HG03565 (cell line): Measurements from ENCODE around the gene NHEJ1.

Experiments
- ATAC-seq: cut with Tn5 transposase; IDR thresholded peaks from one replicate; pipeline ENCODE4 v1.9.1; 2021; ENCODE audit warnings: mild to moderate bottlenecking, moderate library complexity; ENCODE audit not compliant: unreplicated experiment

The NHEJ1 gene

DNA sequence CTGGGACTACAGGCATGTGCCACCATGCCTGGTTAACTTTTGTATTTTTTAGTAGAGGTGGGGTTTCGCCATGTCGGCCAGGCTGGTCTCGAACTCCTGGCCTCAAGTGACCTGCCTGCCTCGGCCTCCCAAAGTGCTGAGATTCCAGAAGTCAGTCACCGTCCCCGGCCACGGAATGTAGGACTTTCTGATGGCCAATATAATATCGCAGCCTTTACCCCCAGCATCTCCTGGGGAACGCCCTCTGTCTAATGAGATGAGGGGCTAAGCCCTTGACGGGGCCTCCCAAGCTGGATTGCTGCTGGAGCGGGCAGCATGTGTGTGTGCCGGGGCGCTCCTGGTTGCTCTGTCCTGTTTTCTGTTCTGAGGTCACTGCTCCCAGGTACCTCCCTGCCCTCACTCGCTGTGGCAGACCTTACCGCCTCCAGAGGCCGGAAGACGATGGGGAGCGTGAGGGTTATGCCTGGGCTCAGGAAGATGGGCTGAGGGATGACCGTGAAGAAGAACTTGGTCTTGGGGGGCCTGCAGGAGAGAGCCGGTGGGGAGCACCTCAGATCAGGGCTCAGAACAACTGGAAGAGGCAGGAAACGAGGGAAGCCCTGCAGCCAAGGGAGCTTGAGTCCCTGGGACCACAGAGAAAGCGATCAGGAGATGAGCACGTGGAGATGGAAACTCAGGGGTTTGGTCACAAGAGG is 128.4 kb downstream of the NHEJ1 start:
- ATAC-seq = no peak

DNA sequence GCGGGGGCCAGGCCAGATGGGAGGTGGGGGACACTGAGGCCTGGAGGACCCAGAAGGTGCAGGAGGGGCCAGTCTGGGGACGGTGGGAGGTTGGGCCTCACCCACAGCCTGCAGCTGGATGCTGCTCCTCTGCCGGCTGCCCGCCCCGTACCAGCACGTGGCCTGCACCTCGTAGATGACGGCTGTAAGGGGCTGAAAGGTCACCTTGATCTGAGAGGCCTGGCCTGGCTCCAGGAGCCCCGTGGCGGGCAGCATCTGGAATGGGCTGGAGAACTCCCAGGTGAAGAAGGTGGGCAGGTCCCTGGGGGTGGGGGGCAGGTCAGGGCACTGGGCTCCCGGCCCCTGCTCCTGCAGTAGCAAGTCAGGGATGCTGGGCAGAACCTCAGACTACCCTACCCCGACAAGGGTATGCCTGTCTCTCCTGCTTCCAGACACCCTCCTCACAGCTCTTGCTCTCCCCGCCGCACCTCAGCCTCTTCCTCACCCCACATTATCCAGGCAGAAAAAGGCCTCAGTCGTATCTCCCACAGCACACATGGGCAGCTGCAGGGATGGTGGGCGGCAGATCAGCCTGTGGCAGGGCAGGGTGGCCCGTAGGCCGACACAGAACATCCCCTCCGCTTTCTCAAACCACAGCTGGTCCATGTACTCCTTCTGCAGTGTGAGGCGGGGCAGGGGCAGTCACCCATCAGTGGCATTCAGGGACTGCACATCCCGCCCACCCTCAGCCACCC is 129.4 kb downstream of the NHEJ1 start:
- no peak for ATAC-seq

DNA sequence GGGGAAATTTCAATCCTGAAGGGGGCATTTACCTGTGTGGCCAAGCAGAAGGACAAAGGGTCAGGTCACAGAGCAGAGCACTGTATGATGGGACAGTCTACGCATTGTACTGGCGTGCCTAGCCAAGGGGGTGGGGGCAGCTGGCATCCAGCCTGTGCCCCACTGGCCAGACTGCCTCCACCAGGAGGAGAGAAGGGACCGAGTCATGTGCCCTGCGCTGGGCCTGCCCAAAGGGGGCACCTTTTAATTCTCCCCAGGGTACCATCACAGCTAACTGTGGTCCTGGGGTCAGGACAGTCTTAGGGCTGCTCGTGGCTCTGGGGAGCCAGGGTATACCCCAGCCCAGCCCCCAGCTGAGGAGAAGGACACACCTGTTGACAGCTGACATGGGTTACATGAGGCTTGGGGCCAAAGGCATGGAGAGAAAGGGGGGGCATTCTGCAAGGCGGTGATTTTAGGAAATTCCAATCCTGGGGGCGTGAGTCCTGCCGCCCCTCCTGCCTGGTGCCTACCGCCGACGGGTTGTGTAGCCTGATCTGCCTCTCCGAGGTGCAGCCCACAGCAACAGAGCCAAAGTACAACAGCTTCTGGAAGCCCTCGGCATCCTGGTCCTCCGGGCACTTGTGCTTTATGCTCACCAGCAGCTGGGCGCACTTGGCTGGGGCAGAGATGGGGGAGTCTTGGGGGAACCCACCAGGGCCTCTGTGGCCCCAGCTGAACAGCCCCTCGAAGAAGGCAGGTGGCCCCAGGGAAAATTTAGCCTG is 130.3 kb downstream of the NHEJ1 start:
- ATAC-seq = no peak

DNA sequence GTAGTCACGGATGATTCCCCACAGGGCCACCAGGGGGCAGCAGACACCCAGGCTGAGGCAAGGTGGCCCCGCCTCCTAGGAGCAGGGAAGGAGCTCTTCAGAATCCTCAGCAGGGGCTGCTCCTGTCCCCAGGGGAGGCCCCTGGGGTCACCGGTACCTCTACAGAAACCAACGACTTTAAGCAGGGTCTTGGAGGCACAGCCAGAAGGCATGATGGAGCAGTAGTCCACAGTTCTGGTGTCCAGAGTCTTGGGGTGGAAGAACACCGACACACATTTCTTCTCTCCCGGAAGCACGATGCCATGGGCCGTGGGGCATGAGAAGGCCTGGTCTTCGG is 130.8 kb downstream of the NHEJ1 start:
- ATAC-seq = no peak

DNA sequence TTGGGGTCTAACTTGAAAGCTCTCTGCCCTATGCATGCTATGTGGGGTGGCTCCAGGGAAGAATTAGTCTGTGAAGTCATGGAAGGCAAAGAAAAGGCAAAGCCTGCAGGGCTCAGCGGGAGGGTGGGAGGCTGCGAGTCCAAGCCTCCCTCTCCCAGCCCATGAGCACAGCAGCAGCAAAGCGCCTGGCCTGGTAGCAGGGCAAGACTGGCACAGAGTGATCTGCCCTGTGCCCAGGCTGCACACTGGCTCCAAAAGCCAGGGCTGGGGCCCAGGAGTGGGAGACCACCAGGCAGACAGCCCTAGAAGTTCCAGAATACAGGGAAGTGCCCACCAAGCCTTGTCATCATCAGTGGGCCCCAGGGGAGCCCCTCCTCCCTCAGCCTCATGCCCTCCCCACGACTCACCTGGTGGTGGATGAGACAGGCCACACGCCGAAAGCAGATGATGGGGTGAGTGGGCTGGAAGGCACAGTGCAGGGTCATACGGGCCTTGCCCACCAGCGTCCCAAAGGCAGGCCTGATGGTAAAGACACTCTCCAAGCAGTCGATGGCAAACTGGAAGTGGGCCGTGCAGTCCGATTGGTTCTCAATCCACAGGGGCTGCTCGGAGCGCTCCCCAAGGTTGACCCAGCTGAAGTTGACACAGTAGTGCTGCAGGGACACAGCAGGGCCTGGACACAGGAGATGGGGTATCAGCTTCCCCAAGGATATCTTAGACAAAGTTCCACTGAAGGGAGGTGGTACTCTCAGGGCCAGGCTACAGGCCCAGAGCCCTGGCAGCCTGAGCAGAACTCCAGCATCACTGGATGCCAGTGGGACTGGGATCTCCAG is 131.4 kb downstream of the NHEJ1 start:
- no peak for ATAC-seq

DNA sequence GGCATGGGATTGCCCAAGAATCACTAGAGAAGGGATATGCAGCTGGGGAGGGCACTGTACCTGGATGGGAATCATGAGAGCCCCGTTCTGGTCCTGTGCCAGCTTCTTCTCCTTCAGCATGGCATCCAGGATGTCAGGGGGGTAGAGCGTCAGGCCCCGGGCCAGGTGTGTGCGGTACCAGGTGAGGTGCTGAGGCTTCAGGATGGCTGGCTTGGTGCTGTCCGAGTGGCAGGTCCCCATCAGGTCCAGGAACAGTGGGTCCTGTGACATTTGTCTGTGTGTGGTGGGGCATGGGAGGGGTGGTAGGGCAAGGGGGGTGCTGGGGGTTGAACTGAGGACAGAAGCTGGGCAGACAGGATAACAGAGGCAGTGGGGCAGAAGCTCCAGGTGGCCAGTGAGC is 132.5 kb downstream of the NHEJ1 start:
- no peak for ATAC-seq

DNA sequence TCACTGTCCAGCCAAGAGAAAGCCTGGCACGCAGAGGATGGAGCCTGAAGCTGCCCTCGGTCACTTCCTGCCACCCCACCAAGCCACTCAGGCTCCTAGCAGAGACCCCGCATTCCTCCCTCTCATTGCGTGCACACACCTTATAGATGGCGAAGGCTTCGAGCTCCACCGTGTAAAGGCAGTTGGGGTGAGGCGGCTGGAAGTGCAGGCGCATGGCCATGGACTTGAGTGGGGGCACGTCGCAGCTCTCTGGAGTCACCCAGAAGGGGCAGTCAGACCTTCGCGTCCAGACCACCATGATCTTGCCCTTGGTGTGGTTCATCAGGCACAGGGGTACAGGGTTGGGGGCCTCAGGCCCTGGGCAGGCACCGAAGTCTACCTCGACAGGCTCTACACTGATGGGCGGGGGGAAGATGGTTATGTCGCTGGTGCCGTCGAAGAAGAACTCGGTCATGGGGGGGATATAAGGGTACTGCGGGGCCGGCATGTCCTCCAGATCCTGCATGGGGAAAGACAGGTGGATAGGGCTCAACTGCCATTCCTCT is 133.0 kb downstream of the NHEJ1 start:
- no peak for ATAC-seq

DNA sequence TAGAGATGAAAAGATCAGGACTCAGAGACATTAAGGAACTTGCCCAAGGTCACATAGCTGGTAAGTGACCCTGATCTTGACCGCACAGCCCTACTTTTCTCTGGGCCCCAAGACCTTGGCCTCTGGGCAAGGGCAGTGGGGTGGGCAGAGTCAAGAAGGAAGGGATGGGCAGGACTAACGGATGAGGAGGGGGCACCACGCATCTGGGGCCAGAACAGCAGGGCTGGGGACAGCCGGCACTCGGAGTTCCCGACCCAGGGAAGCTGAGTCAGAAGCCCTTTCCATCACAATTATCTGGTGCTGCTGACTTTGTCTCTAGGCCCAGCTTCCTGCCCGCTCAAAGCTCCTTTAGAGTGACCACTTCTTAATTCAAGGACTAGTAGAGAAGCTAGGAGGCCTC is 133.7 kb downstream of the NHEJ1 start:
- ATAC-seq = no peak

DNA sequence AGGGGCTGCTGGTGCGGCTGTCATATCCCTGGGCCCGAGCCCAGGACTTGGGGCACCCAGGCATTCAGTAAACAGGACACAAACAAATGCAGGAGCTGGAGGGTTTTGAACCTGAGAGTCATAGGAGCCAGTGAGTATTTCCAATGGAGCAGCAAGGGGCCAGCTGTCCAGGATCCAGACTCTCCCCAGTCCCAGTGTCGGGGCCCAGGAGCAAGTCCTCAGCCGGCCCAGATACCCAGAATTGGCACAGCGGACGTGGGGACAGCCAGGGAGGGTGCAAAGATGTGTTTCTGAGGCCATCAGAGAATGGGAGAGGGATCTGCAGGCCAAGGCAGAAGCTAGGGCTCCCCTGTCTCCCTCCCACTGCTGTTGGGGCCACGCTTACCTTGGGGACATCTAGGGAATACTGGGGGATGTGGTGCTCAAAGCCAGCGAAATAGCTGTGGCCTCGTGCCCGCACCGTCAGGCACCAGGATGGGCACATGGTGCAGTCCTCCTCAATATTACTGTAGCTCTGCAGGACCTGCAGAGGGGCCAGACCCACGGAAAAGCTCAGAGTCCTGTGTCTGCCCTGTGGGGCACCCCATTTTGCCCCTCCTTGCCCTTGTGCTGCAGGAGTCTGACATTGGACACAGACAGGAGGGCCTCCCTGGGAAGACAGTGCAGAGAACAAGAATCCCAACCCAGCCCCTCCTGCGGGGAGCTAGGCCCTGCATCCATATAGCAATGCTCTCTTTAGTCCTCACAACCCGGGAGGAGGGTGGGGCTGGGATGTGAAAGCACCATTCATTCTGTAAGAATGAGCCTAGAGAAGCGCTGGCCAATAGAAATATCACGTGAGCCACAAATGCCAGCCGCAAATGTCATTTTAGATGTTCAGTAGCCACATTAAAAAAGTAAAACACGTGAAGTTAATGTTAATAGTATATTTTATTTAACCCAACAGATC is 134.7 kb downstream of the NHEJ1 start:
- ATAC-seq = no peak
